SK-N-SH treated with all-trans-retinoic acid at 6 μM for 48 hours (cell line): ENCODE data around the gene INAVA.

Source experiments
- ATAC-seq: fragments of 200-7000 bp; cut with Tn5 transposase; 3 replicates; pipeline ENCODE4 v1.9.1; 2020; ENCODE audit warnings: mild to moderate bottlenecking, moderate library complexity
- ARNTL ChIP-seq: fragments of 450-650 bp; formaldehyde crosslinking; IDR thresholded peaks from 2 replicates; pipeline ENCODE4 v1.5.0; 2020; ENCODE audit warnings: low read depth, mild to moderate bottlenecking, moderate library complexity, borderline replicate concordance
- CSDC2 ChIP-seq: fragments of 250-450 bp; sonication (Bioruptor Pico); IDR thresholded peaks from 2 replicates; pipeline ENCODE4 v1.5.0; 2020; ENCODE audit warnings: mild to moderate bottlenecking, moderate library complexity
- CSRNP3 ChIP-seq: fragments of 250-450 bp; sonication (Bioruptor Pico); IDR thresholded peaks from 2 replicates; pipeline ENCODE4 v1.5.1; 2021; ENCODE audit warnings: mild to moderate bottlenecking, moderate library complexity
- ESRRG ChIP-seq: fragments of 250-450 bp; sonication (Bioruptor Pico); IDR thresholded peaks from 2 replicates; pipeline ENCODE4 v1.6.1; 2021; ENCODE audit warnings: mild to moderate bottlenecking
- GLIS3 ChIP-seq: fragments of 250-450 bp; sonication (Bioruptor Pico); IDR thresholded peaks from 2 replicates; pipeline ENCODE4 v1.5.0; 2020; ENCODE audit warnings: mild to moderate bottlenecking, moderate library complexity
- ISL1 ChIP-seq: fragments of 250-450 bp; sonication (Bioruptor Pico); IDR thresholded peaks from 2 replicates; pipeline ENCODE4 v2.1.2; 2022; ENCODE audit warnings: mild to moderate bottlenecking, moderate library complexity
- PATZ1 ChIP-seq: fragments of 250-450 bp; sonication (Bioruptor Pico); IDR thresholded peaks from 2 replicates; pipeline ENCODE4 v1.8.0; 2020; ENCODE audit warnings: mild to moderate bottlenecking, moderate library complexity, borderline replicate concordance
- PPARA ChIP-seq: fragments of 250-450 bp; sonication (Bioruptor Pico); IDR thresholded peaks from 2 replicates; pipeline ENCODE4 v1.5.0; 2020; ENCODE audit warnings: mild to moderate bottlenecking, borderline replicate concordance
- SNAI2 ChIP-seq: fragments of 250-450 bp; sonication (Bioruptor Pico); IDR thresholded peaks from 2 replicates; pipeline ENCODE4 v1.5.0; 2020; ENCODE audit warnings: mild to moderate bottlenecking, moderate library complexity
- TCF4 ChIP-seq: fragments of 250-450 bp; sonication (Bioruptor Pico); IDR thresholded peaks from 2 replicates; pipeline ENCODE4 v1.8.0; 2021; ENCODE audit warnings: mild to moderate bottlenecking, moderate library complexity, borderline replicate concordance
- TOX ChIP-seq: fragments of 250-450 bp; sonication (Bioruptor Pico); IDR thresholded peaks from 2 replicates; pipeline ENCODE4 v1.8.0; 2021; ENCODE audit warnings: mild to moderate bottlenecking, moderate library complexity, borderline replicate concordance
- TSHZ2 ChIP-seq: fragments of 250-450 bp; sonication (Bioruptor Pico); IDR thresholded peaks from 2 replicates; pipeline ENCODE4 v1.5.0; 2020; ENCODE audit warnings: mild to moderate bottlenecking, moderate library complexity
- ZC3H10 ChIP-seq: fragments of 250-450 bp; sonication (Bioruptor Pico); IDR thresholded peaks from 2 replicates; pipeline ENCODE4 v1.5.1; 2021; ENCODE audit warnings: mild to moderate bottlenecking, moderate library complexity
- ZFP3 ChIP-seq: fragments of 250-450 bp; sonication (Bioruptor Pico); IDR thresholded peaks from 2 replicates; pipeline ENCODE4 v1.5.0; 2020; ENCODE audit warnings: mild to moderate bottlenecking, moderate library complexity
- ZFP30 ChIP-seq: fragments of 450-650 bp; formaldehyde crosslinking; IDR thresholded peaks from 2 replicates; pipeline ENCODE4 v1.5.0; 2022; ENCODE audit warnings: mild to moderate bottlenecking, moderate library complexity
- ZNF565 ChIP-seq: fragments of 450-650 bp; formaldehyde crosslinking; conservative IDR thresholded peaks from 2 replicates; pipeline ENCODE4 v1.5.0; 2020; ENCODE audit warnings: low read depth, mild to moderate bottlenecking, moderate library complexity
- ZNF70 ChIP-seq: fragments of 450-650 bp; formaldehyde crosslinking; IDR thresholded peaks from 2 replicates; pipeline ENCODE4 v1.5.0; 2020; ENCODE audit warnings: mild to moderate bottlenecking, moderate library complexity
- ZNF8 ChIP-seq: fragments of 450-650 bp; formaldehyde crosslinking; IDR thresholded peaks from 2 replicates; pipeline ENCODE4 v1.5.0; 2020; ENCODE audit warnings: mild to moderate bottlenecking, moderate library complexity
- TF ChIP-seq, protein P1 (sequence below): fragments of 250-450 bp; sonication (Bioruptor Pico); IDR thresholded peaks from 2 replicates; pipeline ENCODE4 v1.8.0; 2021; ENCODE audit warnings: low read depth, mild to moderate bottlenecking, moderate library complexity, borderline replicate concordance

INAVA gene

GRCh38 chr1:200895443-200895789 is 716 bp downstream of the INAVA start:
- no peak for ATAC-seq
- no peak for TF ChIP-seq PPARA (CRISPR knock-in tag)
- TF ChIP-seq ZC3H10 (CRISPR knock-in tag): no peak
- no peak for TF ChIP-seq ZNF8 (CRISPR knock-in tag)

DNA sequence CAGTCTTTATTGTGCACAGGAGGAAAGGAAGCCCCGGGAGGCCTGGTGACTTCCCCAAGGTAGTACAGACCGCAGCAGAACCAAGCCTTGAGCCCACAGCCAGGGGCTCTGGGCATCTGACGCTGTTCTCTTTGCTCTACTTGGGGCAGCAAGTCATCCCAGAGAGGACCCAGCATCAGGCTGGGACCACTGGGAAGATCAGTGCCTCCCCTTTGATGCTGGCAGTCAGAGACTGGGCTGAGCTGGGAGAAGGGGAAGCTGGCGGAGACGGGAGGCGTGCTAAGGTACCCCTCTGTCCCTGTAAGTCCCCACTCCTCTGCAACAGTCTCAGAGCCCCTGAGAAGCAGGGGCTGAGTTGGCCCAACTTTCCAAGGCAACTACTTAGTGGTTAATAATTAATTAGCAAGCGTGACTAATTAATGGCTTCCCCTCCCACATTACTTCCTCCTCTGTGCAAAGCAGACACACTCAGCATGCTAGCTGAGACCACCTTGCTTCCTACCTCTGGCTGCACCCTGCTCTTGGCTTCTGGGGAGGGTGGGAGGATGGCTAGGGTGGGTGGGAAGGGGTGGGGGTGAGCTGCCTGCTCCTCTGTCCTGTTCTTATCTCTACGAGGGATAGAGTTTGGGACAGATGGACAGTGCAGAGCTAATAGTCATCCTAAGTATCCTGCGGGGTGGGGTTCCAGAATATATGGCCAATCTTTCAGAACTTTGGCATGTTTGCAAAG is 1.3 kb downstream of the INAVA start:
- TF ChIP-seq ZNF8 (CRISPR knock-in tag): no peak
- TF ChIP-seq ESRRG (CRISPR knock-in tag): no peak
- TF ChIP-seq PATZ1: no peak
- no peak for TF ChIP-seq ZNF565
- TF ChIP-seq CSRNP3 (CRISPR knock-in tag): no peak
- no peak for TF ChIP-seq ZFP3 (CRISPR knock-in tag)
- TF ChIP-seq PPARA (CRISPR knock-in tag): no peak
- TF ChIP-seq GLIS3 (CRISPR knock-in tag): no peak
- TF ChIP-seq TSHZ2 (CRISPR knock-in tag): no peak
- no peak for TF ChIP-seq SNAI2
- no peak for ATAC-seq

- ATAC-seq: no peak
- TF ChIP-seq, protein P1, sequence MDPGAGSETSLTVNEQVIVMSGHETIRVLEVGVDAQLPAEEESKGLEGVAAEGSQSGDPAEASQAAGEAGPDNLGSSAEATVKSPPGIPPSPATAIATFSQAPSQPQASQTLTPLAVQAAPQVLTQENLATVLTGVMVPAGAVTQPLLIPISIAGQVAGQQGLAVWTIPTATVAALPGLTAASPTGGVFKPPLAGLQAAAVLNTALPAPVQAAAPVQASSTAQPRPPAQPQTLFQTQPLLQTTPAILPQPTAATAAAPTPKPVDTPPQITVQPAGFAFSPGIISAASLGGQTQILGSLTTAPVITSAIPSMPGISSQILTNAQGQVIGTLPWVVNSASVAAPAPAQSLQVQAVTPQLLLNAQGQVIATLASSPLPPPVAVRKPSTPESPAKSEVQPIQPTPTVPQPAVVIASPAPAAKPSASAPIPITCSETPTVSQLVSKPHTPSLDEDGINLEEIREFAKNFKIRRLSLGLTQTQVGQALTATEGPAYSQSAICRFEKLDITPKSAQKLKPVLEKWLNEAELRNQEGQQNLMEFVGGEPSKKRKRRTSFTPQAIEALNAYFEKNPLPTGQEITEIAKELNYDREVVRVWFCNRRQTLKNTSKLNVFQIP: no peak
- TF ChIP-seq ARNTL (no peak), TOX (CRISPR knock-in tag) (no peak), ESRRG (CRISPR knock-in tag) (no peak), CSDC2 (CRISPR knock-in tag) (no peak), ZC3H10 (CRISPR knock-in tag) (no peak), ZFP3 (CRISPR knock-in tag) (no peak), TCF4 (CRISPR knock-in tag) (no peak), SNAI2 (no peak), TSHZ2 (CRISPR knock-in tag) (no peak), ZFP30 (no peak), ISL1 (CRISPR knock-in tag) (no peak), PPARA (CRISPR knock-in tag) (no peak), ZNF70 (no peak), PATZ1 (no peak)
- TF ChIP-seq, all 23 proteins: peak for 0
These were observed 2.0 kb downstream of the INAVA start for GRCh38 chr1:200896531-200897196.
